Ovary (tissue), 9 donors: ENCODE results near the gene ROBO1. TPM values are rescaled to one million over a fixed set of nuclear protein-coding genes. Genes with fewer than 3 reads are reported as not detected.
A peak's percentile ranks its signal among the peaks of the same experiment; 100 is the strongest.

Experiments used
- DNase-seq, 5 donors: peaks; one replicate each; pipeline ENCODE4 v3.0.0-alpha.2; 2019 to 2020
- H3K27ac ChIP-seq, 2 donors: fragments of 200-600 bp; one replicate each; pipeline versions ENCODE4 v1.5.1 to v1.8.0; 2019 to 2022
- H3K27me3 ChIP-seq: fragments of 200-600 bp; one replicate; pipeline ENCODE4 v1.8.0; 2022
- H3K36me3 ChIP-seq: fragments of 200-600 bp; sonication (generic); one replicate; pipeline ENCODE4 v1.5.1; 2019
- H3K4me1 ChIP-seq: one replicate; pipeline ENCODE4 v1.8.1; 2013; ENCODE audit warnings: mild to moderate bottlenecking, moderate library complexity; ENCODE audit not compliant: insufficient read depth
- H3K4me3 ChIP-seq: fragments of 200-600 bp; sonication (generic); one replicate; pipeline ENCODE4 v1.5.1; 2017
- H3K9me3 ChIP-seq, 2 donors: fragments of 200-600 bp in 1 of 2; sonication (generic) in 1 of 2; one replicate each; pipeline versions ENCODE4 v1.5.1 to v1.8.1; 2013 to 2019; ENCODE audit warnings: mild to moderate bottlenecking in 1 of 2, moderate library complexity in 1 of 2
- EP300 ChIP-seq: sonication (generic); formaldehyde crosslinking; IDR thresholded peaks from one replicate; pipeline ENCODE4 v1.6.1; 2017; ENCODE audit warnings: antibody characterized with exemption
- POLR2A ChIP-seq: fragments of 450-650 bp; IDR thresholded peaks from one replicate; pipeline ENCODE4 v1.6.1; 2017; ENCODE audit warnings: antibody characterized with exemption, mild to moderate bottlenecking, moderate library complexity
- WGBS, 3 donors: extraction: QIAGEN DNeasy Blood & Tissue Kit in 1 of 3; methylation state at CpG; one replicate each; pipeline versions ENCODE4 v1.1.5 to v1.1.7; 2013 to 2017; 5-methylcytosine and 5-hydroxymethylcytosine counted together
- intact Hi-C, 4 donors: fragments of 100-400 bp; cut with DNase I; formaldehyde crosslinking; loops; one replicate each; pipeline versions ENCODE4 v1.11.0 to v1.15.1; 2022 to 2023
- polyA plus RNA-seq, 2 donors: library from polyadenylated mRNA; stranded (reverse); fragments of 200-250 nt in 1 of 2; fragments of 350-450 nt in 1 of 2; fragmentation: Illumina TruSeq in 1 of 2; extraction: RNeasy Lipid Tissue Mini Kit (QIAGEN cat#74804) in 1 of 2; gene quantifications; one replicate each; pipeline ENCODE4 v1.2.3, GENCODE V29; 2013 to 2014
- total RNA-seq, 7 donors: library from RNA; depleted of rRNA in 2 of 7; stranded (reverse); fragments of >200 nt in 2 of 7; fragmentation: NEBNext Ultra II Directional in 3 of 7; extraction: Animal tissue kit (Norgen Biotek cat#: 25700) in 3 of 7; gene quantifications; one replicate each; pipeline versions ENCODE4 v1.1.0 to v1.2.4, GENCODE V29; 2016 to 2023
- TF ChIP-seq, protein P1 (sequence below), 3 donors: fragments of 450-650 bp in 2 of 3; fragments of 200-600 bp in 1 of 3; IDR thresholded peaks; one replicate each; pipeline versions ENCODE4 v1.5.1 to v1.8.0; 2016 to 2022; ENCODE audit warnings: antibody characterized with exemption in 3 of 3, mild to moderate bottlenecking in 1 of 3
- donor health status: DM: no; HTN: no; CAD: no; lungs with moderate emphysema.
- donor health status: DM: no; HTN: no; CAD: no.
- donor health status: Bipolar disorder and iron deficiency.
- donor health status: DM: yes; HTN: yes; CAD: no.
- donor health status: DM: no; HTN: no; CAD: no.
- donor health status: DM: yes; HTN: yes; CAD: no.

ROBO1 gene
- total and polyA plus RNA-seq, 9 donors = 17.2 to 49.5 (median 29.0) TPM

DNA sequence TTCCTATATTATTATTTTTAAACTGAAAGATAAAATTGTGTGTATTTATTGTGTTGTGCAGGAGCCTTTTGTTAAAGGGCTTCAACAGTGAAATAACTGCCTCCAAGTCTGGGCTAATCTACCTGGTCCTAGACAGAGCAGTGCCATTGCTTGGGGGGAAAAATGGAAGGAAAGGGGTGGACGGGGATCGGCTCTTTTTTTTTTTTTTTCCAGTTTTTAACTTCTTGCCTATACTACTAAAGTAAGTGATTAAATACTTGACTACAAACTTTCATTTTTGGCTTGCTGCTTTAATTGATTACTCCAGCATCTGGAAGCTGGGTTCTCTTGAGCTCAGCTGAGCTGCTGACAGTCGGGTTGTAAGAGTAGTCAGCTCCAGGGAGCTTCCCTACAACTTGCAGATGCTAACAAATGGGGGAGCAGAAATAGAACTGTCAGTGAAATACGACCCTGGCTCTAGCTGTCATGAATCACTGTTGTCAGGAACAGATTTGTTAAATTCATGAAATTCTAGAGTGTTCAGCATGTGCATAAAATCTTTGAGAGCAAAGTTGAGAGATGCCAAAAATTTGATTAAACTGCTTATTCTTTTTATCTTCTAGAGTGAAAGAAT is 276.7 kb downstream of the ROBO1 start:
- Histone ChIP-seq H3K4me3 (no peak overlapping the region), H3K27me3 (peaks cover 5% of the 10 kb centered on the region), H3K4me1 (peaks cover 2% of the 10 kb centered on the region), H3K36me3 (no peaks in the 10 kb centered on the region), H3K9me3 (no peaks in the 10 kb centered on the region), H3K27ac (no peak overlapping the region)
- TF ChIP-seq, protein P1, sequence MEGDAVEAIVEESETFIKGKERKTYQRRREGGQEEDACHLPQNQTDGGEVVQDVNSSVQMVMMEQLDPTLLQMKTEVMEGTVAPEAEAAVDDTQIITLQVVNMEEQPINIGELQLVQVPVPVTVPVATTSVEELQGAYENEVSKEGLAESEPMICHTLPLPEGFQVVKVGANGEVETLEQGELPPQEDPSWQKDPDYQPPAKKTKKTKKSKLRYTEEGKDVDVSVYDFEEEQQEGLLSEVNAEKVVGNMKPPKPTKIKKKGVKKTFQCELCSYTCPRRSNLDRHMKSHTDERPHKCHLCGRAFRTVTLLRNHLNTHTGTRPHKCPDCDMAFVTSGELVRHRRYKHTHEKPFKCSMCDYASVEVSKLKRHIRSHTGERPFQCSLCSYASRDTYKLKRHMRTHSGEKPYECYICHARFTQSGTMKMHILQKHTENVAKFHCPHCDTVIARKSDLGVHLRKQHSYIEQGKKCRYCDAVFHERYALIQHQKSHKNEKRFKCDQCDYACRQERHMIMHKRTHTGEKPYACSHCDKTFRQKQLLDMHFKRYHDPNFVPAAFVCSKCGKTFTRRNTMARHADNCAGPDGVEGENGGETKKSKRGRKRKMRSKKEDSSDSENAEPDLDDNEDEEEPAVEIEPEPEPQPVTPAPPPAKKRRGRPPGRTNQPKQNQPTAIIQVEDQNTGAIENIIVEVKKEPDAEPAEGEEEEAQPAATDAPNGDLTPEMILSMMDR (IDR thresholded peaks at IDR 0.05) = no peak
- no peak for TF ChIP-seq EP300
- TF ChIP-seq POLR2A = no peak
- DNase-seq = no peak
- WGBS, 3 donors = 9 to 21% (median 15%) methylated on average over 4 of the region's 4 CpGs
- intact Hi-C loops = no loop called here

DNA sequence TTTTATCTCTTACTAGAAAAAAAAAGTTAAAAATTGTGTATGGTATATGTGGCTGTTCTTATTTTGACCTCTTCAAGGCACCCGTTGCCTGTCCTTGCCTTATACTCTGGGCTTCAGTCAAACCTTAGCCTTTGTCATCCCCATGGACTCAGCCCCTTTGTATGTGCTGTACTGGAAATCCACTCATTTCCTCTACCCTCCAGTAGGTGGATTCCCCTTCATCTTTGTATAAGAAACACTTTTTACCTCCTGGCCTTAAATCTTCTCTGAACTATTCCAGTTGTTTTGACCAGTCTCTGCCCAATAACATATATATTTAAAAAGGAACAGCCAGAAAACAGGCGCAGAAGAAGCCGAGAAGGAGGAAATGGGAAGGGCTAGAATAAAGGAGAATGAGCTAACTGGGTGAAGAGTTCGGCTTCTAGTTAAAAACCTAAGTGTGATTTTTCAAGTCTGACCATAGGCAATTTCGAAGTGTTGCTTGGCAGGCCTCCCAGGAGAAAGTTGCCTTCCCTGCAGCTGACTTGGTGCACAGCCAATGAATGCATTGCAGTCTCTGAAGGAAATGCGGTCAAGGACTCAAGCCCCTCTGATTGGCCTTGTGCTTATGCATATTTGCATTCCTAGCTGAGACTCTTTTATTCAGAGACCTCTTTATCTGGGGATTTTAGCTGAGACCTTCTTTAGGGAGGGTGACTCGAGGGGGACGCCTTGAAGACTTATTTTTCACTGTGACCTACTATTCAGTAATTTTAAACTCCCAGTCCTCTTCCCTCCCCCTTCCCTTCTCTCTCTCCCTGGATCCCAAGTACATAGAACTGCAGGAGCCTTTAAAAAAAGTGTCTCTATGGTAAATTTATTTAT is 277.4 kb downstream of the ROBO1 start:
- TF ChIP-seq POLR2A (no peak), EP300 (no peak)
- TF ChIP-seq, protein P1 (IDR thresholded peaks at IDR 0.05) = no peak
- intact Hi-C loops = no loop called here
- H3K9me3 ChIP-seq = no peaks in the 10 kb centered on the region
- 9 to 15% (median 12%) methylated on average over 8 of the region's 8 CpGs for WGBS, 3 donors
- no peak overlapping the region for H3K4me3 ChIP-seq
- no peaks in the 10 kb centered on the region for H3K36me3 ChIP-seq
- H3K27ac ChIP-seq = no peak overlapping the region
- H3K27me3 ChIP-seq = peaks cover 5% of the 10 kb centered on the region
- peaks cover 2% of the 10 kb centered on the region for H3K4me1 ChIP-seq
- DNase-seq = peak; percentile 52 to 78 (median 72)

DNA sequence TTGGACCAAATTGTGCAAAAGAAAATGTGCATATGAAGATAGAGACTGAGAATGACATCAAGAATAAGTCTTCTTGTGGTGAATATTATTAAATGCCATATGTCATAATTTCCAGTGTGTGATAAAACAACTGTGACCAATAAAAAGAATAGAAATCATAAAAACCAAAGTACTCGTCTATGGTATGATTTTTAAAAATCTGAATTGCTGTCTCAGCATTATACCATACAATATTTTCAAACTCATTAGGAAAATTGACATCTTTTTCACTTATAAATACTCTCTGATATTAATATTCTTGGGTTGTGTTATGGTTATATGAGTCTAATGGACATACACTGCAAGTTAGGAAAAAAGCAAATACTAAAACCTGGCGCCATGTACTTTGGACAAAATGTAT is 279.4 kb downstream of the ROBO1 start:
- H3K4me3 ChIP-seq = no peak overlapping the region
- H3K9me3 ChIP-seq = no peaks in the 10 kb centered on the region
- DNase-seq = no peak
- intact Hi-C loops = no loop called here
- peaks cover 5% of the 10 kb centered on the region for H3K27me3 ChIP-seq
- peaks cover 2% of the 10 kb centered on the region for H3K4me1 ChIP-seq
- 96 to 97% (median 96%) methylated on average over 2 of the region's 2 CpGs for WGBS, 3 donors
- H3K27ac ChIP-seq = no peak overlapping the region
- TF ChIP-seq EP300 (no peak), POLR2A (no peak)
- TF ChIP-seq, protein P1 (IDR thresholded peaks at IDR 0.05) = no peak
- no peaks in the 10 kb centered on the region for H3K36me3 ChIP-seq

DNA sequence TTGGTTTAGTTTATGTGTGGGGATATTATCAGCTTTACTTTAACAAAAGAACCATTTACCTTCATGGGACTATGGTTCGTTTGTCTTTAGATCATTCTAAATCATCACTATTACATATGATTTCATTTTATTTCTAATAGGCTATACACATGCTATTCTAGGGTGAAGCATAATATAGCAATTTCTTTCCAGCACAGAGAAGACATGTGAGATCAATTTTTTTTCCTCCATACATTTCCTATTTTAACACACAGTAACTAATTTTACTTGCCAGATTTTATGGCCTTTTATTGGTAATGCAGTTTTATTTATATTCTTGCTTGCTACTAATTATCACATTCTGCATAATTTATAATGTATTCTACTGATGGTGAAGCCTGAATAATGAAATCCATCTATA is 287.1 kb downstream of the ROBO1 start:
- DNase-seq = no peak
- no peak overlapping the region for H3K27ac ChIP-seq
- no peak overlapping the region for H3K4me3 ChIP-seq
- WGBS, 3 donors = 75 to 87% (median 84%) methylated on average over 1 of the region's 1 CpG
- TF ChIP-seq, protein P1 (IDR thresholded peaks at IDR 0.05) = no peak
- TF ChIP-seq POLR2A = no peak
- no peak for TF ChIP-seq EP300
- H3K9me3 ChIP-seq = no peaks in the 10 kb centered on the region
- intact Hi-C loops = no loop called here
- H3K4me1 ChIP-seq = no peaks in the 10 kb centered on the region
- H3K36me3 ChIP-seq = no peaks in the 10 kb centered on the region
- H3K27me3 ChIP-seq = no peaks in the 10 kb centered on the region
